Measurements from ENCODE around the gene RAD51D.
"Not testable (repeated sequence)": the region's sequence is repeated elsewhere in the genome, so short reads cannot be mapped to it uniquely, and the experiment has no call there.

RAD51D gene

DNA sequence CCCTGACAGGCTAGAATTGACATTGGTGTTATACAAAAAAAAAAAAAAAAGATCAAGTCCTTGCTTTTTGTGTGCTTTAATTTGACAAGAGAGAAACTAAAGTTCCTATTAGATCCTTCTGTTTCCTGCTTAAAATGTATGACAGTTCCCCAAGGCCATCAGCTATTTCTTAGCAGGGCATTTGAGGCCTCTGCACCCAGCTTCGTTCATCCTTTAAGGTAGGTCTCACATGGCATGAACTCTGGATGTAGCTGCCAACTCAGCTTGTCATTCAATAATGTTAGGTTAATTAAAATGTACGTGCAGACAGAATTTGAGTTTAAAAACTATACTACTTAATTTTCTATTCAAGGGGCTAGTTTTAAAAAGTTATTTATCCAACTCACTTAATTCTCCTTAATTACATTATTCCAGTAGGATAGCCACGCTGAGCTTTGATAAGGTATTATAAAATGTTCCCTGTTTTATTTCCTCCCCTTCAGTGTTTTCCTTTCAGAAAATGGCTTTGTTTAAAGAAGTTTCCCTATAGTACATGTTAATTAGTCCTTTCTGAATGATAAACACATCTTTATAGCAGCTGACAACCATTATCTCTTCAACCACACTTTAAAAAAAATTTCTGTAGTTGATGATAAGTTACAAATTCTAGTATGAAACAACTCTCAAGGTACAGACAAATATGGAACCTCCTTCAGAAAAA, 55.0 kb downstream of the RAD51D start:
- no peak for DNase-seq

DNA sequence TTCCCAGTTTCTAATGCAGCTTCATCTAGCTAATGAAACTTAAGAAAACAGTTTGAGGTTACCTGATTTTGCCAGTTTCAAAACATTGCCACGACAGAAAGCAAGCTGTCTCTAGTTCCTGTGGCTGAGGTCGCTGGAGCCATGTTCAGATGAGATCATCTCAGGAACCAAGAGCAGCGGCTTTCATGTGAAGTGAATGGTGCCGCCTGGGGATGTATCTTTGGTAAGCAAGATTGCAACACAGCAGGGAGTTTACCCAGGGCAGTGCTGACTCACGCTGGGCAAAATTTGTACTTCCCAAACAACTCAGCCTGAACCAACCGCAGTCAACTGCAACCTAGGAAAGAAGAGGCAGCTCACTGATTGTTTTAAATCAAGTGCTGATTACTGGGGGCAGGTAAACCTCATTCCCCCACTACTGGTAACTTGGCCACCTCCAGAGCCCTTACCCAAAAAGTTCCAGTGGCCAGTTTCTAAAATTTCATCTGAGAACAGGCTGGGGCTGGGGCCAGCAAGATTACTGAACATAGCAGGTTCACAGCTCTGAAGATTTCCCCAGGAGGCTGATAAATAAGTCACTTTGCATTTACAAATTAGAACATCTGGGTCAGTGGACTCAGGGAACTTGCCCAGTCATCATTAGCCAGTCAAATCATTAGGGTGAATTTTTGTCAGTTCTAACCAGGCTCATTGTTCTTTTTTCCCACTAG, 56.0 kb downstream of the RAD51D start, which contains the start of gene RFFL:
Gene RFFL (minus strand): TSS at position 194 of the 710 bp plus-strand sequence. CDS start 37,154 bp downstream, outside the sequence.
- peak; percentile 78 for DNase-seq

DNA sequence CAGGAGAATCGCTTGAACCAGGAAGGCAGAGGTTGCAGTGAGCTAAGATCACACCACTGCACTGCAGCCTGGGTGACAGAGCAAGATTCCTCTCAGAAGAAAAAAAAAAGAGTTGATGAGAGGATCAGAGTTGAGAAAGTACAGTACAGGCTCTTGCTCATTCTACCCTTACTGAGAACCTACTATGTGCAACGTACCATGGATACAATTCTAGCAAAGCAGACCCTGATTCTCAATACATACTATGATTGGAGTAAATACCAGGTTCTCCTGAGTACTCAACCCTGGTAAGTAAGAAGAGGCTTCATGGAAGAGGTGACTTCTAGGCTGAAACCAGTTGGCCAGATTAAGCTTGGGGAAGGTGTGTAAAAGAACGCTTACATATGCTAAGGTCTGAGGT, 57.4 kb downstream of the RAD51D start:
- no peak for DNase-seq

DNA sequence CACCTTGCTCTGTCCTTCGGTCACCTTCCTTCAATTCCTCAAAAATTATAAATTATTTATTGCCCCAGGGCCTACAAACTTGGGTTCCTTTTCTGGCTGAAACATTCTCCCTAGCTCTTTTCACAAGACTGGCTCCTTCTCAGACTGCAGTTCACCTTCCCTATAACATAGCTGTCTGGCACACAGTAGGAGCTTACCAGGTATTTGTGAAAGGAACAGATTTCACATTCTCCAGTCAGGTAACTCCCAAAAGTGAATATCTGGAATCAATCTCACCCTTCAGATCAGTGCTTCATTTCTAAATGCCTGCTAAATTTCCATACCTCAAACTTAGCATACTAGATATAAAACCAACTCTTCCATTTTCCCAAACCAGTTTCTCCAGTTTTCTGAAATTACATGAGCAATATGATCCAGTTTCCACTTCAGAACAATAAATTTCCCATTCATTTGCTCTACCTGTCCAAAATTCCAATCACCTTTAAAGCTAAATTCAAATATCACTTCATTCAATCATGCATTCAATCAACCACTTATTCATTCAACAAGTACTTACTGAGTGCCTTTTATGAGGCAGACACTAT, 62.2 kb downstream of the RAD51D start:
- no peak for DNase-seq

DNA sequence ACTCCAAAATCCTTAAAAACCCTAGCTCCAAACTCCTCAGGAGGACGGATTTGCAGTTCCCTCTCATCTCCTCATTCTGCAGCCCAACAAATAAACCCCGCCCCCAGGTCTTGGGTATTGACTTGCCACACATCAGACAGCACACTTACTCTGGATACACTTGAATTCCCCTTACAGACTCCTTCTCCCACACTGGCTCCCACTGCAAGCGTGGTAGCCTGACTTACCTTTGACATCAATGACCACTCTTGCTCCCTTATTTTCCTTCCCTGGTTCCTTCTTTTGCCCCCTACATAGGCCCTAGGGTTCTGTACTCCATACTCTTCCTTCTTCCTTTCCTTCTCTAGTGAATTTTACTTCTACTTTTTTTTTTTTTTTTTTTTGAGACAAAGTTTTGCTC, 63.6 kb downstream of the RAD51D start:
- DNase-seq, result no peak

DNA sequence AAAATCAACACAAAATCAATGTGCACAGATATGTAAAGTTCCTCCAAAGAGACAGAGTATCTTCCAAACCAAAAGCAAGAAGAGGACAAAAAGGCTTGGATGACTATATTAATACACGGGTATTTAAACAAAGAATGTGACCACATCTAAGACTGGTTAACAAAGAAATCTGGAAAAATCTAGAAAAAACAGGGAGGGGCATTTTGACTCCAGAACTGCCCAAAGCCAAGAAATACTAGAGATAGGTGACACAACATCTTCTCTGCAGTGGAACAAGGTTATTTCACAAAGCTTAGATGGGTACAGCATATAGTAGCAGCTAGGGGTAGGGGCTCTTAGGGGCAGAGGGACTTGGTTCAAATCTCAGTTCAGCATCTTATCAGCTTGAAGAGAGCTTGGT, 66.5 kb downstream of the RAD51D start:
- no peak for DNase-seq

DNA sequence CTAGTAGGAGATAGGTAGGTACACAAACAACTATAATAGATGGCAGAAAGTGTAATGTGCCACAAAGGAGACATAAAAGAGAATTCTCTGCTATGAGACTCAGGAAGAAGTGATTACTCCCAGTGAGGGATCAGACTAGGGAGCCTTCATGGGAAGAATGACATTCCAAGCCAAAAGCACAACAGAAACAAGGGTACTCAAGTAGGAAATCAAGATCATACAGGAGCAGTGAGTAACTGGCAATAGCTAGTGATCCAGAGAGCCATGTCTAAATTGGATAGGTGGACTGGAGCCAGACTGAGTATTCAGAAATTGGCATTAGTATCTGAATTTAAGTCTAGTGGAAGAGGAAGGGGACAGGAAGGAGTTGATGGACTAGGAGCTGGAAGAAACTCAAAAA, 66.9 kb downstream of the RAD51D start:
- no peak for DNase-seq

DNA sequence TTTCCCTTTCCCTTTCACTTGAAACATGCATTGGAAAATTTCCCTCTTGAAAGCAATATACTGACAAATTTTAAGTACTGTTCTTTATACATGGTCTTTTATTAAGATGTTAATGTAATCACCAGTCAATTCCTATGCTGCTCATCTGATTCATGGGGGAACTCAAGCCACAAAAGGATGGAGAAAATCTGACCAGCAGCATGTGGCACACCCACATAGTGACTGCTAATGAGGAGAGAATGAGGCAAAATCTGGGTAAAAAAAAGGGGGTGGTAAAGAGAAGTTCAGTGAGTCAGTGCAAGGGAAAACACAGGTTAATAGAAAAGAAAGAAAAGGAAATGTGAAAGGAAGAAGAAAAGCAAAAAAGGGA, 67.4 kb downstream of the RAD51D start:
- no peak for DNase-seq

DNA sequence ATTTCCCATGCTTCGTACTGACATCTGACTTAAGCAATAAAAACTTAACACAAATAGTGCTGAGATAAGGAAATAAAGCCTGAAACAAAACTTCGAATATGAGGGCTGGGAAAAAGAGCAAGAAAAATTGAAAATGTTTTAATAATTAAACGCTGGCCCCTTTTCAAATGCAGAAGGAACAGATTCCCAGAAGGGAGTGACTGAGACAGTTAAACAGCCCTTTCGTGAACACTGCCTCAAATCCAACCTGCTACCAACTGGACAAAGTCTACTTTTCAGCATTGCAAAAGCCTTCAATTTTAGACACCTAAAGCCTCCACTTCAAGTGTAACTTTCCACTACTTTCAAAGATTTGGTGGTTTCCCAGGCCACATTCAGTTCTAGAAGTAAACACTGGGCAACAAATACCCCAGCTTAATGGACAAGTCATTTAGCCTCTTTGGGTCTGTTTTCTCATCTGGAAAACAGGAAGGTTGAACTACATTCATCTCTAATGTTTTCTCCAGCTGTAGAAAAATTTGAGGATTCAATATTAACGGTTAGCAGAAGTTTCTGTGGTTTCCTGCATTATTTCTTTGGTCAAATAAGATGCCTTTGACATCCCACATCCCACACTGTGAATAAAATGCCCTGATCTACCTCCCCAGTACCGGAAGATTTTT, 68.0 kb downstream of the RAD51D start:
- DNase-seq, result no peak

DNA sequence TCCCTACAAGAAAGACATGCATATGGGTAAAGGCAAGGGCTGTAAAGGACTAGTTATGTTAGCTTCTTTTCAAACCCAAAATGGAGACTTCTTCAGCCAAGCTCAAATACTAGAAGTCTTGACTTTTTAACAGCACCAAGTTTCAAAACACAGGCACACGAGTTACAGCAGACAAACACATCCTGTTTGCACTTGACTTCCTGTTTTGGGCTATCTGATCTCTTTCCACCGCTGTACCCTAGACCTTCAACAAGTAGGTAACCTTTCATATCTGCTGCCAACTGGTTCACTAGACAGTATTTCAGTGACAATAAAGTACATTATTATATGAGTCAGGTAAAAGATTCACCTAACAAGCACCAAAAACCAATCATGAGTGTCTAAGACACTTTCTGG, 68.5 kb downstream of the RAD51D start:
- DNase-seq, result no peak

DNA sequence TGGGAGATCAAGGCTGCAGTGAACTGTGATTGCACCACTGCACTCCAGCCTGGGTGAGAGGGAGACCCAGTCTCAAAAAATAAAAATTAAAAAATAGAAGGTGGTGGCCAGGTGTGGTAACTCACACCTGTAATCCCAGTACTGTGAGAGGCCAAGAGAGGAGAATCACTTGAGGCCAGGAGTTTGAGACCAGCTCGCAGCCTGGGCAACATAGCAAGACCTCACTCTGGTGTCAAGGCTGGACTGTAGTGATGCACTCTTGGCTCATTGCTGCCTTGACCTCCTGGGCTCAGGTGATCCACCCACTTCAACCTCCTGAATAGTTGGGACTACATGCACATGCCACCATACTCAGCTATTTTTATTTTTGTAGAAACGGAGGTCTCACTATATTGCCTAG, 69.5 kb downstream of the RAD51D start:
- DNase-seq, result no peak

DNA sequence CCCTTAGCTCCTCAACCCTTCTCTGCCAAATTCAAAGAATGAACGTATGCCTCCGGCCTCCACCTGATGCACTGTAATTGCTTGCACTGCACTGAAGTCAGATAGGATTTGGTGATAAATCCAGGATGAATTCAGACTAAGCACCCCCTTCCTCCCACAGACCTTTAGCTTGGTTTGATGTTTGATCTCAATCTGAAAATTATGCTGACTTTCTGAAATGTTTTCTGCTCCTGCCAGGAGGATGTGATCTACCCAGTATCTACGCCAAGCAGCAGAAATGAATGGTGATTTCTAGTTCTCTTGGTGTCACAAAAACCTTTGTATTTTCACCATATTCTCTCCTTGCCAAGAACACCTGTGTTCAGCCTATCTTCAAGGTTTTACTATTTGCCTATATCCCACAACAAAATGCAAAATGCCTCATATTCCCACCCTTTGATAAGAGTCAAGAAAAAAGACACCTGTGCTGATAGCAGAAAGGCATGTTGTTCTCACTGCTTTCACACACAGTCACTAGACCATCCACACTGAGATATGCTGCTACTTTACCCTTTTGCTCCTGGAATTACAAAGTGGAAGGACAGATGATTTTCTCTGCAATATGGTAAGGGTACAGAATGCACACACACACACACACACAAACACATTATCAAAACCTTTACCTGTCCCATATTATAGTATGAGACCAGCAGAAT, 70.8 kb downstream of the RAD51D start:
- DNase-seq, result no peak

DNA sequence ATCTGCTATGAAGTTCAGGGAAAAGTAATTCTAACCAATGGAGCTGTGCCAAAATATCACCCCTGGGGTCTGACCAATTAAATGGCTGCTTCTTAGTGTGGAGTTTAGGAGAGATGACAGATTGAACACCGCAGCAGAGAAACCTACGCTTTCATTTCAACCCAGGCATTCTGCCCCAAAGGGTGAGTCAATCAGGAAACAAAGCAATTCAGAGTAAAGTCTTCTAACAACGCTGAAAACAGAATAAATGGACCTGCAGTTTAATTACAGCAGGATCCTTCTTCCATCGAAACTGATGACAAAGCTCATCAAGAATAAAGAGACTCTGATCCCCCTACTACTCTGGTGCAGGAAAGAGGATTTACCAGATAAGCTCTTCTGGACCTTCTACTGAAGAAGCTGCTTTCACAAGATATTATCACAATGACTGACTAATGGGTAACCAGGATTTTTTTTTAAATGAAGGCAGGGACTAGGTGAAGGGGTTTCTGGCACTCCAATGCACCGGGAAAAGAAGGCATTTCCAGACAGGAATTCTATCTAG, 72.8 kb downstream of the RAD51D start:
- peak; percentile 33 for DNase-seq

DNA sequence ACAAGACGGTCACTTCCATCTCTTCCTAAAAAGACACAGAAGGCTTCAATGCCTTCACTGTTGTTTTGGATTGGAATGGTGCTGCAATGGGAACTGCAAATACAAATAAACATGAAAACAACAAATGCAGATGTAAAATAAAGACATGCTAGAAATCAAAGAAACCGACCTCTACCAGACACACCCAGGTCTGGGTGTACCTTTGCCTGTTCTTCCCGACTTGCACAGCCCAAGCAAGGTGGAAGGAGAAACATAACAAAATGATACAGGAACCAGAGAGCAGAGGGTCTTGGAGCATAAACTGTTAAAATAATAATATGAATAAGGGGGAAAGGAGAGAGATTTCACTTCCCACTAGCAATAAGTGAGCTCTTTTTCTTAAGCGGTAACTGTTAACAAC, 73.4 kb downstream of the RAD51D start:
- no peak for DNase-seq

DNA sequence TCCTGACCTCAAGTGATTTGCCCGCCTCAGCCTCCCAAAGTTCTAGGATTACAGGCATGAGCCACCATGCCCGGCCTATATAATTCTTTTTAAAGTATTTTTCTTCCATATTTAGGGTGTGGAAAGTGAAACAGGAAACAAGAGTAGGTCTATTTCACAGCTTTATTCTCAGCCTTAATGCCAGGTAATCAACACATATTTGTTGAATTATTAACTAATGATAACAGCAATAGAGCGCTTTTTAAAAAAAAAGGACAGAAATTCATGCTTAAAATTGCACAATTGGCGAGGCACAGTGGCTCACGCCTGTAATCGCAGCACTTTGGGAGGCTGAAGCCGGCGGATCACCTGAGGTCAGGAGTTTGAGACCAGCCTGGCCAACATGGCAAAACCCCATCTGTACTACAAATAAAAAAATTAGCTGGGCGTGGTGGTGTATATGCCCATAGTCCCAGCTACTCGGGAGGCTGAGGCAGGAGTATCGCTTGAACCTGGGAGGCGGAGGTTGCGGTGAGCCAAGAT, 74.1 kb downstream of the RAD51D start:
- DNase-seq, result not testable (repeated sequence)

DNA sequence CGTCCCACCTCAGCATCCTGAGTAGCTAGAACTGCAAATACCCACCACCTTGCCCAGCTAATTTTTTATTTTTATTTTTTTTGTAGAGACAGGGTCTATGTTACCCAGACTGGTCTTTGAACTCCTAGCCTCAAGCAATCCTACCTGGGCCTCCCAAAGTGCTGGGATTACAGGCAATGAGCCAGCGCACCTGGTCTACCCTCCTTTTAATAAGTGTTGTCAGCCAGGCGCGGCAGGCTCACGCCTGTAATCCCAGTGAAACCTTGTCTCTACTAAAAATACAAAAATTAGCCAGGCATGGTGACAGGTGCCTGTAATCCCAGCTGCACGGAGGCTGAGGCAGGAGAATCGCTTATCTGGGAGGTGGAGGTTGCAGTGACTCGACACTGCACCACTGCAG, 75.5 kb downstream of the RAD51D start:
- no peak for DNase-seq

All from stimulated activated CD4-positive, alpha-beta T cell treated with anti-CD3 and anti-CD28 coated beads, Interleukin-4, amount 100 ng/mL, for 1 hour (primary cell).